ENCODE measurements around the gene SLC30A1. TPM values are rescaled to one million over a fixed set of nuclear protein-coding genes. Genes with fewer than 3 reads are reported as not detected.

Gene SLC30A1
- total RNA-seq, 1 experiment from 2014 or later = 9.7 TPM

- Histone ChIP-seq H3K9ac (ENCODE audit: low read length) (no peak overlapping the region), H3K79me2 (ENCODE audit: insufficient read depth, low read length) (no peaks in the 10 kb centered on the region), H3K9me3 (ENCODE audit: control insufficient read depth in 1 of 2, insufficient read depth in 1 of 2, low read depth in 1 of 2, low read length in 2 of 2) (no peaks in the 10 kb centered on the region), H3K36me3 (ENCODE audit: control insufficient read depth in 1 of 2, insufficient read depth in 2 of 2, low read length in 2 of 2) (no peaks in the 10 kb centered on the region), H3K27ac (ENCODE audit: low read depth, low read length) (no peak overlapping the region), H4K20me1 (ENCODE audit: insufficient read depth) (no peaks in the 10 kb centered on the region), H2AFZ (ENCODE audit: low read depth, low read length, poor library complexity, severe bottlenecking) (no peak overlapping the region), H3K27me3 (ENCODE audit: insufficient read depth, low read length) (no peaks in the 10 kb centered on the region), H3K9me2 (ENCODE audit: insufficient read depth) (no peaks in the 10 kb centered on the region), H3K4me2 (ENCODE audit: low read length) (no peak overlapping the region), H3K4me3 (replicated peaks in 1 of 2; ENCODE audit: low read depth in 1 of 2, low read length in 2 of 2) (no peak overlapping the region), H3K4me1 (ENCODE audit: control insufficient read depth in 1 of 2, insufficient read depth in 2 of 2, low read length in 2 of 2) (peaks cover 10 to 14% of the 10 kb centered on the region in 2 experiments; a peak in 3 of 4 replicates)
- RAD21 ChIA-PET (ENCODE audit: low non-redundant PET in 1 of 2, low total read pairs in 2 of 2, uncharacterized antibody in 2 of 2, unreplicated experiment in 2 of 2) = interaction anchor here in 1 of 2 experiments (0.6 kb wide), 1 partner anchor 26 kb away, joined by 4 read pairs; no protein-coding TSS in a partner anchor
- POLR2A ChIA-PET = no interaction called here
- ATAC-seq (no peak), DNase-seq (ENCODE audit: low read depth, low spot score) (no peak)
- CTCF ChIA-PET = no interaction called here
- BruUV-seq (replicated peaks) = no TSS peak
- intact Hi-C loops (cut with micrococcal nuclease) = no loop called here
- TF ChIP-seq EZH2 (IDR thresholded peaks at IDR 0.05) = no peak
- no peak for TF ChIP-seq ZFX (IDR thresholded peaks at IDR 0.05)
- TF ChIP-seq SIN3A (IDR thresholded peaks at IDR 0.05; ENCODE audit: low read depth) = no peak
- TF ChIP-seq POLR2AphosphoS5 (IDR thresholded peaks at IDR 0.05; ENCODE audit: low read depth, low read length) = no peak
- no peak for TF ChIP-seq ATF3 (IDR thresholded peaks at IDR 0.05)
- no peak for TF ChIP-seq TCF7L2 (IDR thresholded peaks at IDR 0.05; ENCODE audit: borderline replicate concordance, extremely low read depth, insufficient read depth, insufficient read length)
- no peak for TF ChIP-seq POLR2A (IDR thresholded peaks at IDR 0.05; ENCODE audit: borderline replicate concordance, extremely low read depth, insufficient read depth, insufficient read length)
- no peak for TF ChIP-seq EZH2phosphoT487 (IDR thresholded peaks at IDR 0.05; ENCODE audit: borderline replicate concordance)
- TF ChIP-seq REST (IDR thresholded peaks at IDR 0.05; ENCODE audit: low read depth) = no peak
- TF ChIP-seq YY1 (IDR thresholded peaks at IDR 0.05; ENCODE audit: extremely low read depth, insufficient replicate concordance, low read depth, low read length) = no peak
- no peak for TF ChIP-seq JUND (IDR thresholded peaks at IDR 0.05)
- TF ChIP-seq CTCF (IDR thresholded peaks at IDR 0.05 in 2 of 3, conservative IDR thresholded peaks at IDR 0.05 in 1 of 3; ENCODE audit: borderline replicate concordance in 1 of 3, insufficient read depth in 1 of 3, low read depth in 2 of 3, low read length in 2 of 3) = no peak
- TF ChIP-seq SRF (IDR thresholded peaks at IDR 0.05; ENCODE audit: low read depth) = no peak
Measured at GRCh38 chr1:211595419-211595818, 16.5 kb upstream of the SLC30A1 start.

Data from HCT116 (cell line).